Measurements from ENCODE around the gene CARD8.
"Not testable (repeated sequence)": the region's sequence is repeated elsewhere in the genome, so short reads cannot be mapped to it uniquely, and the experiment has no call there.

CARD8 gene

GRCh38 chr19:48258992-48259391 lies 3.3 kb upstream of the CARD8 start:
- not testable (repeated sequence) for DNase-seq

- DNase-seq: peak; percentile 43
These were observed 2.6 kb upstream of the CARD8 start for GRCh38 chr19:48258350-48258749.

GRCh38 chr19:48254529-48254970 lies 1.2 kb downstream of the CARD8 start:
- DNase-seq: no peak

GRCh38 chr19:48253999-48254398 lies 1.7 kb downstream of the CARD8 start:
- no peak for DNase-seq

- no peak for DNase-seq
These were observed 3.1 kb downstream of the CARD8 start for GRCh38 chr19:48252609-48253008.

- DNase-seq: no peak
These were observed 5.3 kb downstream of the CARD8 start for GRCh38 chr19:48250290-48251025.

GRCh38 chr19:48249502-48250014 lies 6.2 kb downstream of the CARD8 start:
- DNase-seq: peak; percentile 81

GRCh38 chr19:48248081-48248833 lies 7.5 kb downstream of the CARD8 start:
- DNase-seq: no peak

GRCh38 chr19:48247212-48247611 lies 8.5 kb downstream of the CARD8 start:
- DNase-seq: no peak

GRCh38 chr19:48246101-48246500 lies 9.6 kb downstream of the CARD8 start:
- no peak for DNase-seq

GRCh38 chr19:48244281-48244680 lies 11.4 kb downstream of the CARD8 start:
- DNase-seq: peak; percentile 46

- not testable (repeated sequence) for DNase-seq
These were observed 13.9 kb downstream of the CARD8 start for GRCh38 chr19:48241771-48242170.

GRCh38 chr19:48239582-48240141 lies 16.1 kb downstream of the CARD8 start:
- no peak for DNase-seq

- DNase-seq: no peak
These were observed 16.6 kb downstream of the CARD8 start for GRCh38 chr19:48239120-48239519.

GRCh38 chr19:48237057-48237456 lies 18.7 kb downstream of the CARD8 start:
- DNase-seq: no peak

GRCh38 chr19:48230555-48231129 lies 25.1 kb downstream of the CARD8 start:
- no peak for DNase-seq

GRCh38 chr19:48221628-48222027 lies 34.1 kb downstream of the CARD8 start:
- no peak for DNase-seq

- DNase-seq: not testable (repeated sequence)
These were observed 34.9 kb downstream of the CARD8 start for GRCh38 chr19:48220784-48221183.

- DNase-seq: no peak
These were observed 36.7 kb downstream of the CARD8 start for GRCh38 chr19:48218997-48219396.

GRCh38 chr19:48216933-48217332 lies 38.8 kb downstream of the CARD8 start:
- DNase-seq: no peak

GRCh38 chr19:48213959-48214358 lies 41.8 kb downstream of the CARD8 start:
- no peak for DNase-seq

GRCh38 chr19:48210005-48210404 lies 45.7 kb downstream of the CARD8 start:
- no peak for DNase-seq

- no peak for DNase-seq
These were observed 49.2 kb downstream of the CARD8 start for GRCh38 chr19:48206397-48207093.

All from central memory CD4-positive, alpha-beta T cell (primary cell).